Measurements from ENCODE around the gene BBS9. TPM values are rescaled to one million over a fixed set of nuclear protein-coding genes. Genes with fewer than 3 reads are reported as not detected.

BBS9 gene
- total RNA-seq, 1 experiment from 2014 or later, result 5.7 TPM

DNA sequence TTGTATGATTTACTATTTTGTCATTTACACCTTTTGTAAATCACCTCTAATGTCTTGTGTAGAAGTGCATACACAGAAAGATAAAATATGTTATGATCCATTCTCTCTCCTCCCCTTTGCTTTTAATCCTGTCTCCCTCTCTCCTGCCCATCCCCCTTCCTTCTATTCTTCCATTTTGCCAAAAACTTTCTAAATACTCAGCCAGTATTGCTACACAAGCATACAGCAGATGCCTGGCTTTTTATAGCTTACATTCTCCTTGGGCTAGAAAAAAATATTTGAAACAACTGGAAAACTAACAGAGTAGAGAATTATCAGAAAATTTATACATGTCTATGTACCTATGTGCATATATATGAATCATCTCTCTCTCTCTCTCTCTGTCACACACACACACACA, 467.3 kb downstream of the BBS9 start:
- Histone ChIP-seq H3K9me2 (replicated peaks; ENCODE audit: low read length) (no peaks in the 10 kb centered on the region), H3K9me3 (ENCODE audit: low read length) (no peaks in the 10 kb centered on the region), H4K20me1 (ENCODE audit: low read length) (no peaks in the 10 kb centered on the region), H3K4me3 (ENCODE audit: low read length) (no peak overlapping the region), H3K79me2 (ENCODE audit: low read length) (no peaks in the 10 kb centered on the region), H3K27ac (ENCODE audit: low read length) (no peak overlapping the region), H2AFZ (ENCODE audit: low read length) (no peak overlapping the region), H3K4me2 (ENCODE audit: low read length) (no peak overlapping the region), H3F3A (ENCODE audit: low read length, unreplicated experiment) (no peaks in the 10 kb centered on the region), H3K27me3 (ENCODE audit: low read length) (no peaks in the 10 kb centered on the region), H3K9ac (ENCODE audit: low read length) (no peak overlapping the region), H3K36me3 (ENCODE audit: low read depth, low read length) (no peaks in the 10 kb centered on the region), H3K4me1 (ENCODE audit: insufficient read depth, low read length) (peaks cover 12% of the 10 kb centered on the region)
- CTCF ChIA-PET, result no interaction called here
- TF ChIP-seq, protein P1, sequence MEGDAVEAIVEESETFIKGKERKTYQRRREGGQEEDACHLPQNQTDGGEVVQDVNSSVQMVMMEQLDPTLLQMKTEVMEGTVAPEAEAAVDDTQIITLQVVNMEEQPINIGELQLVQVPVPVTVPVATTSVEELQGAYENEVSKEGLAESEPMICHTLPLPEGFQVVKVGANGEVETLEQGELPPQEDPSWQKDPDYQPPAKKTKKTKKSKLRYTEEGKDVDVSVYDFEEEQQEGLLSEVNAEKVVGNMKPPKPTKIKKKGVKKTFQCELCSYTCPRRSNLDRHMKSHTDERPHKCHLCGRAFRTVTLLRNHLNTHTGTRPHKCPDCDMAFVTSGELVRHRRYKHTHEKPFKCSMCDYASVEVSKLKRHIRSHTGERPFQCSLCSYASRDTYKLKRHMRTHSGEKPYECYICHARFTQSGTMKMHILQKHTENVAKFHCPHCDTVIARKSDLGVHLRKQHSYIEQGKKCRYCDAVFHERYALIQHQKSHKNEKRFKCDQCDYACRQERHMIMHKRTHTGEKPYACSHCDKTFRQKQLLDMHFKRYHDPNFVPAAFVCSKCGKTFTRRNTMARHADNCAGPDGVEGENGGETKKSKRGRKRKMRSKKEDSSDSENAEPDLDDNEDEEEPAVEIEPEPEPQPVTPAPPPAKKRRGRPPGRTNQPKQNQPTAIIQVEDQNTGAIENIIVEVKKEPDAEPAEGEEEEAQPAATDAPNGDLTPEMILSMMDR (conservative IDR thresholded peaks at IDR 0.05; ENCODE audit: low read depth, low read length), result no peak
- TF ChIP-seq EZH2 (IDR thresholded peaks at IDR 0.05; ENCODE audit: low read length, unreplicated experiment), result no peak
- no peak for TF ChIP-seq EZH2phosphoT487 (IDR thresholded peaks at IDR 0.05; ENCODE audit: borderline replicate concordance, low read length)
- POLR2A ChIA-PET (ENCODE audit: unreplicated experiment), result no interaction called here
- intact Hi-C loops (cut with micrococcal nuclease), result no loop called here
- no TSS peak for BruUV-seq (replicated peaks)
- ATAC-seq (no peak), DNase-seq (no peak)

DNA sequence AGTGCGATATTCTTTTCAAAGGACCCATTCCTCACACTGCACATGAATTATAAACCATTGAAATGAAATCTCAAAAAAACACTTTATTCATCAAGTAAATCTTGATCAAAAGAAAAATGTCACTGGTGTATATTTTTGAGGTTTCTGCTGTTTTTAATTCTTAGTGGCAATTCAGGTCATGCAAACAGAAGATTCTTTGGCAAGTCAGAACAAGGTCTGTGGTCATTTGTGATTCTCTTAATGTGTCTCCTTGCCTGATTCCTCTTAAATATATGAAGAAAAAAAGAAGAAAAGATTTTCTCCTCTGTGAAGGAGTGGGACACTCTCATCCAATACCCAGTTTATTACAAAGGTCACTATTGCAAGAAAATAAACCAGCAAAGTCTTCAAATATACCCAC, 467.8 kb downstream of the BBS9 start:
- H3K27ac ChIP-seq (ENCODE audit: low read length), result no peak overlapping the region
- no peak overlapping the region for H2AFZ ChIP-seq (ENCODE audit: low read length)
- no peaks in the 10 kb centered on the region for H4K20me1 ChIP-seq (ENCODE audit: low read length)
- no peak overlapping the region for H3K4me2 ChIP-seq (ENCODE audit: low read length)
- TF ChIP-seq, protein P1 (conservative IDR thresholded peaks at IDR 0.05; ENCODE audit: low read depth, low read length), result no peak
- TF ChIP-seq EZH2phosphoT487 (IDR thresholded peaks at IDR 0.05; ENCODE audit: borderline replicate concordance, low read length) (no peak), EZH2 (IDR thresholded peaks at IDR 0.05; ENCODE audit: low read length, unreplicated experiment) (no peak)
- POLR2A ChIA-PET (ENCODE audit: unreplicated experiment), result no interaction called here
- no peak overlapping the region for H3K9ac ChIP-seq (ENCODE audit: low read length)
- no peaks in the 10 kb centered on the region for H3K27me3 ChIP-seq (ENCODE audit: low read length)
- H3K4me1 ChIP-seq (ENCODE audit: insufficient read depth, low read length), result peaks cover 7% of the 10 kb centered on the region
- CTCF ChIA-PET, result no interaction called here
- no peaks in the 10 kb centered on the region for H3K36me3 ChIP-seq (ENCODE audit: low read depth, low read length)
- DNase-seq (no peak), ATAC-seq (no peak)
- no TSS peak for BruUV-seq (replicated peaks)
- no peak overlapping the region for H3K4me3 ChIP-seq (ENCODE audit: low read length)
- H3K9me3 ChIP-seq (ENCODE audit: low read length), result no peaks in the 10 kb centered on the region
- no peaks in the 10 kb centered on the region for H3K79me2 ChIP-seq (ENCODE audit: low read length)
- no peaks in the 10 kb centered on the region for H3F3A ChIP-seq (ENCODE audit: low read length, unreplicated experiment)
- intact Hi-C loops (cut with micrococcal nuclease), result no loop called here
- H3K9me2 ChIP-seq (replicated peaks; ENCODE audit: low read length), result no peaks in the 10 kb centered on the region

GRCh38 chr7:33601101-33601500, 471.7 kb downstream of the BBS9 start:
- ChIA-PET POLR2A (ENCODE audit: unreplicated experiment) (no interaction called here), CTCF (no interaction called here)
- ATAC-seq (no peak), DNase-seq (no peak)
- no peak overlapping the region for H3K4me2 ChIP-seq (ENCODE audit: low read length)
- H3K4me1 ChIP-seq (ENCODE audit: insufficient read depth, low read length), result no peaks in the 10 kb centered on the region
- no peaks in the 10 kb centered on the region for H3K9me3 ChIP-seq (ENCODE audit: low read length)
- no peaks in the 10 kb centered on the region for H3K9me2 ChIP-seq (replicated peaks; ENCODE audit: low read length)
- no TSS peak for BruUV-seq (replicated peaks)
- no peak overlapping the region for H2AFZ ChIP-seq (ENCODE audit: low read length)
- H3K36me3 ChIP-seq (ENCODE audit: low read depth, low read length), result no peaks in the 10 kb centered on the region
- no peaks in the 10 kb centered on the region for H3K27me3 ChIP-seq (ENCODE audit: low read length)
- H3K9ac ChIP-seq (ENCODE audit: low read length), result no peak overlapping the region
- H3F3A ChIP-seq (ENCODE audit: low read length, unreplicated experiment), result no peaks in the 10 kb centered on the region
- no peaks in the 10 kb centered on the region for H4K20me1 ChIP-seq (ENCODE audit: low read length)
- H3K4me3 ChIP-seq (ENCODE audit: low read length), result no peak overlapping the region
- TF ChIP-seq EZH2 (IDR thresholded peaks at IDR 0.05; ENCODE audit: low read length, unreplicated experiment), result no peak
- TF ChIP-seq, protein P1 (conservative IDR thresholded peaks at IDR 0.05; ENCODE audit: low read depth, low read length), result no peak
- no peak for TF ChIP-seq EZH2phosphoT487 (IDR thresholded peaks at IDR 0.05; ENCODE audit: borderline replicate concordance, low read length)
- H3K79me2 ChIP-seq (ENCODE audit: low read length), result no peaks in the 10 kb centered on the region
- H3K27ac ChIP-seq (ENCODE audit: low read length), result no peak overlapping the region
- intact Hi-C loops (cut with micrococcal nuclease), result no loop called here
